Stimulated activated CD8-positive, alpha-beta memory T cell treated with anti-CD3 and anti-CD28 coated beads, Interleukin-4, amount 100 ng/mL, for 48 hours (primary cell): ENCODE results near the gene CDKN3.

ENCODE experiments used
- DNase-seq: peaks from one replicate; pipeline ENCODE4 v3.0.0-alpha.2; 2020

The CDKN3 gene, protein sequence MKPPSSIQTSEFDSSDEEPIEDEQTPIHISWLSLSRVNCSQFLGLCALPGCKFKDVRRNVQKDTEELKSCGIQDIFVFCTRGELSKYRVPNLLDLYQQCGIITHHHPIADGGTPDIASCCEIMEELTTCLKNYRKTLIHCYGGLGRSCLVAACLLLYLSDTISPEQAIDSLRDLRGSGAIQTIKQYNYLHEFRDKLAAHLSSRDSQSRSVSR

DNA sequence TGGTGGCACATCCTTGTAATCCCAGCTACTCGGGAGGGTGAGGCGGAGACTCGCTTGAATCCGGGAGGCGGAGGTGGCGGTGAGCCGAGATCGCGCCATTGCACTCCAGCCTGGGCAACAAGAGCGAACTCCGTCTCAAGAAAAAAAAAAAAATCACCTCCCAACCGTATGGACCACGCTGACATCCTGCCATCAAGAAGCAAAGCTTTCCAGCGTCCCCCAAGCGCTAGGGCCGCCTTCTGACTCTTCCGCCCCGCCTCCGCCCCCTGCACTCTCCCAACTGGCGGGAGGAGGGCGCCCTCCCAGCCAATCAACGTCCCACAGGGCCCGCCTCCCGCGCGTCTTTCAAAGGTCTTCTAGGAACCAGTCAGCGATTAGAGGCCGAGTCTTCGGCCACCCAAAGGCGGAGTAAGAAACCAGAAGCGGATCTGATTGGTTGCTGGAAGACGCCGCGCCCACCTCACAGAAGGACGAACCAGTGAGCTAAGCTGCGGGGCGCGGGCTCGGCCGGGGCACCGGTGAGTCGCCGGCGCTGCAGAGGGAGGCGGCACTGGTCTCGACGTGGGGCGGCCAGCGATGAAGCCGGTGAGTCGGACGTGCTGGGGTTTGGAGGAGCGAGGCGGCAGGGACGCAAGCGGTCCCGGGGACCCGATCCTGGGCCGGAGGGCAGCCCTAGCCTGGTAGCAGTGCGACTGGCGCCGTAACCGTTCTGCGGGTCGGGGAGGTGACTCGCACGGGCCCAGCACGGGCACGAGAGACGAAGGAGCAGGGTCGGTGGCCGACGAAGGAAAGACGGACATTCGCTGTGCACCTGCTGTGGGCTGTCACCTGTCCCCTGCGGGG is at the start of gene CDKN3:
TSS of gene CDKN3 (plus strand) at position 515 of the 843 bp plus-strand sequence. CDS start at position 577, 62 bp downstream.
- DNase-seq: peak; percentile 97

GRCh38 chr14:54347044-54347443 is 49.8 kb upstream of the CDKN3 start:
- DNase-seq: no peak

DNA sequence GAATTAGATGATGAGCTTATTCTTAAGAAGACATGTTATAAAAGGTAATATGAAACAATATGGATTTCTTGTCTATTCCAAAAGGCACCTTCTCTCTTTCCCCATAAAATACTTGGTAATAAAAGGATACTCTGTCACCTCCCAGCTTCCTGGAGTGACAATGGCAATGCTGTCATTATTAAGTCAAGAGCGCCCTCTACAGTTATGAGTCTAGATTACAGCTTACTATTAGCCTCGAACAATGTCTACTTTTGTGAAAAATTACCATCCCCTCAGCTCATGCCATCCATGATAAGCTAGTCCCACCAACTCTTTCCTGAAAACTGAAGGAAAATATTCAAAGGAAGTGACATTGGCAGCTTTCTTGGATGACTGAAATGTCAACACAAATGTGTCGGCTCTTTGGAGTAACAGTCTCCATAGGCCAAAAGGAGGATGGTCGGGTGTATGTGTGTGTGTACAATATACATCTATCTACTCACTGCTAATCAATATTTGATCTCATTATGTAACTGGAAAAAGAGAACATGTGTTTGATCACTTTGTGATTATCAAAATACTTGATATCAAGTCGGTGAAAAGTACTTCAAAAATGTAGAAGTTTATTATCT is 48.7 kb upstream of the CDKN3 start:
- DNase-seq: no peak

DNA sequence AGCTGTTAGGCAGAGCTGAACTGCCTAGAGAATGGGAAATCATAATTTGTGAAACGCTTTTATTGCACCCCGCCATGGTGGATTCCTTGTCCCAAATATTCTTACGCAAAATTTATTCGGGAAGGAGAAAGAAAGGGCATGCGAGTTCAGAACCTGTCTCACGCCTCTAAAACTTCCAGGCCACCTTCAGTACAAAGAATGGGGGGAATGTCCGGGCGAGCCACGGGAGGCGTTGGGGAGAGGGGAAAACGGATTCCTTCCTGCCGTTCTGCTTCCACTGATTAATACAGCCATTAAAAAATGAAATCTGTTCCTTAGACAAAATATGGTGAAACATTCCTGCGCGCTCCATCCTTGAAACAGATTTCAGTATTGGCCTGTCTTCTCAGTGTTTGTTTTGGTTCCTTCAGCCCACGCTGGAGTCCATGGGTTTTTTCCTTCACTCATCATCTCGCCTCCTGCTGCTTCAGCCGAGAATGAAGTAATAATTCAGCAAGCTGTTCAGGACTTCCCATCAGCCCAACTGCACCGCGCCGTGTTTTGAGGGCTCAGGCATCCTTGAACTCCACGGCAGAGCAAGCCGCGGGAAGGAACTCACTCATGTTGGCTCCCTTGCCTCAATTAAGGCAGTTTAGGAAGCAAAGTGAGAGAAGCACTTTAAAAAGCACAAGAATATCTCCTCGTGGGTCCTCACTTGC is 47.7 kb upstream of the CDKN3 start:
- no peak for DNase-seq

DNA sequence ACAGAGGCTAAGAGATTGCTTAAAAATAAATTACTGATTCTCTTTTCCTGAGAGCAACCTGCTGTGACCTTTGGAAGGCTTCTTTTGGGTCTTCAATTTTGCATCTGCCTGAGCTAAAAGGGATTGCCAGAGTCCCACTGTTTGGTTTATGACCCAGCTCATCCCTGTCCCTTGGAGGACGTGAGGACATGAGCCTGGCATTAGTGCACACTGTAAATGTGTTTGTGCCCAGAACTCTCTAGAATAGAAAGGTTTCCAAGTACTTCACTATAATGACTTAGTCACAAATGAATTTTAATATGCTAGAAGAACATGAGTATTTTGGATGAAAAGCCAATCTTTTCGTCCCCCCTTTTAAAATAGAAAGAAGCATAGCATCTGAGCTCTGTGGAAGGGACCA is 47.1 kb upstream of the CDKN3 start:
- no peak for DNase-seq

DNA sequence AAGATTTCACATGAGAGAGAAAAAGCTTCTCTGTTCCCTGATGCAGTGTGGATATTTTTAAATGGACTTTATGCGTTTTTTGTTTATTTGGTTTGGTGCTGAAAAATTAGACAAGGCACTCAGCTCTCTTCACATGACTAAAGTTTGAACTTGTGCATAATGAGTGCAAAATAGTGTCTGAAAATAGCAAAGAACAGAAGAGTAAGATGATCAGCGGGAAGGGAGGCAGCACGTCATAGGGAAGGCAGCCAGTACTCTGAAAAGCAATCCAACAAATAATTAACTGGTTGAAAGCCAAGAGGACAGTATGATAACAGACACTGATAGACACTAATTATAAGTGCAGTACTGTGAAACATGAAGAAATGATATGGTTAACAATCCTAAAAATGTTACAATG is 46.6 kb upstream of the CDKN3 start:
- no peak for DNase-seq

DNA sequence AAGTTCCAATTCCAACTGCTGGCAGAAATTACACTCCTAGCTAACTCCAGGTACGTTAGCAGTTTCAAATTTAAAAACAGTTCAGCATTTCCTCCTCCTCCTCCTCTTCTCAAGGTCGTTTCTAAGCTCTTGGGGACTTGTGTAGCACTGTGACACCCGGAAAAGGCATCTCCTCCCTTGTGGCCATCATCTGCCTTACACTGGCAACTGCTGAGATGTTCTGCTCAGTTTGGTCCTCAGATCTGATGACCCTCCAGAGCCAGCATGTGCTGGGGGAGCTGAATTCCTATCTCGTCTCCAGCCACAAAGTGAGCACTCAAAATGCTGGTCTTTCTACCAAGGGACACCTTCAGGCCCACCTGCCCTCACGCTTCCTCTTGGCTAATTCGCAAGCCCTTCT is 43.5 kb upstream of the CDKN3 start:
- no peak for DNase-seq

GRCh38 chr14:54353694-54354093 is 43.1 kb upstream of the CDKN3 start:
- no peak for DNase-seq

- no peak for DNase-seq
Measured at GRCh38 chr14:54354096-54354495, 42.7 kb upstream of the CDKN3 start.

DNA sequence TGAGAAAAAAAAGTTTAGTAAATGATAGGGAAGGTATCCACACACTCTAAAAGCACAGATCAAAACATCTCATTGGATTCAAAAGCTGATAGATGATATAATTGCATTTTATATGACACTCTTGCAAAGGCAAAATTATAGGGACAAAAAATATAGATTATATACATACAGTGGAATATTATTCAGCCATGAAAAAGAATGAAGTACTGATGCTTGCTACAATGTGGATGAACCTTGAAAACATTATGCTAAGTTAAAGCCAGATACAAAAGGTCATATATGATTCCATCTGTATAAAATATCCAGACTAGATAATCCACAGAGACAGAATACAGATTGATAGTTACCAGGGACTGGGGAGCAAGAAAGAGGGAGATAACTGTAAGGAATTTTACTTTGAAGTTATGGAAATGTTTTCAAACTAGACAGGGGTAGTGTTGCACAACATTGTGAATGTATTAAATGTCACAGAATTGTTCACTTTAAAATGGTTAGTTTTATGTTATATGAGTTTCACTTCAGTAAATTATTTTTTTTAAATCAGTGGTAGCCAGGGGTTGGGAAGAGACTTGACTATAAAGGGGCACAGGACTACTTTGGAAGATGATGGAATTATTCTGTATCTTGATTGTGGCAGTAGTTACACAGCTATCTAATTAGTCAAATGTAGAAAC is 41.7 kb upstream of the CDKN3 start:
- no peak for DNase-seq

GRCh38 chr14:54355698-54356097 is 41.1 kb upstream of the CDKN3 start:
- no peak for DNase-seq

DNA sequence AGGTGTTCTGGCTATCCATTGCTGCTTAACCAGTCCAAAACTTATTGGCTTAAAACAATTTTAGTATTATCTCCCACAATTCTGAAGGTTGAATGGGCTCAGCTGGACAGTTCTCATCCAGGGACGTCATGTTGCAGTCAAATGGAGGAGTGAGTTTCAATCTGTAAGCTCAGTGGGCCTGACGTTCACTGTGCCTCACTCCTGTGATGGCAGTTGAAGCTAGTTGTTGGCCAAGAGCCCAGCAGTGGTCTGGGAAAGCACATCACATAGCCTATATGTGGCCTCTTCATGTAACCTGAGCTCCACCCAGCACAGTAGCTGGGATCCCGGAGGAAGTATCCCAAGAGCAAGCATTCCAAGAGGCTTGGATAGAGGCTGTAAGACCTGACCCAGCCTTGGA is 40.6 kb upstream of the CDKN3 start:
- DNase-seq: no peak

- DNase-seq: no peak
Measured at GRCh38 chr14:54360667-54361066, 36.1 kb upstream of the CDKN3 start.

GRCh38 chr14:54362089-54362504 is 34.7 kb upstream of the CDKN3 start:
- no peak for DNase-seq

- no peak for DNase-seq
Measured at GRCh38 chr14:54362759-54363437, 33.9 kb upstream of the CDKN3 start.

- no peak for DNase-seq
Measured at GRCh38 chr14:54364555-54365415, 32.0 kb upstream of the CDKN3 start.

- DNase-seq: peak; percentile 29
Measured at GRCh38 chr14:54366736-54367735, 29.8 kb upstream of the CDKN3 start.

DNA sequence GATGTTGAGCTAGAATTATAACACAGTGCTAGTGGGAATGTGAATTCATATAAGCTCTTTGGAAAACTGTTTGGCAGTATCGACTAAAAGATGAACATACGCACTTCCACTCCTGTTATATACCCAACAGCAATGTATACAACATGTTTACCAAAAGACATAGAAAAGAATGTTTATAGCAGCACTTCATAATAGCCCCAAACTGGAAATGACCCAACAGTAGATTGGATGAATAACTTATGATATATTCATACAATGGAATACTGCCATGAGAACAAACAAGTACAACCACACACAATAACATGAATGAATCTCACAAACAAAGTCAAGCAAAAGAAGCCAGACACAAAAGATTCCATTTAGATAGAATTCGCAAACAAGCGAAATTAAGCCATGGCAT is 28.5 kb upstream of the CDKN3 start:
- DNase-seq: no peak

DNA sequence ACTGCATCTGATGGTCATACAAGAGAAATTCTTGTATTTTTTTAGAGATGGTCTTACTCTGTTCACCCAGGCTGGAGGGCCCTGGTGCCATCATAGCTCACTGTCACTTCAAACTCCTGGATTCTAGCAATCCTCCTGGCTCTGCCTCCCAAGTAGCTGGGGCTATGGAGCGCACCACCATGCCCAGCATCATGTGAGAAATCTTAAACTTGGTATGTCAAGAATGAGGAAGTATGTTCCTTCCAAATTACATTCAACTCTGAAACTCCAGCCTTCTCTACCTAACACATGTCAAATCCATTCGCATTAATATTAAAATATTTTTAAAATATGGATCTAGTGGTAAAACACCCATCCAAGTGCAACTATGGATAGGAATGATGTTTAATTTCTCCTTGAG is 27.5 kb upstream of the CDKN3 start:
- no peak for DNase-seq
